GM21528 (cell line): ENCODE measurements around the gene EPB41L1.

Experiments used
- ATAC-seq: cut with Tn5 transposase; IDR thresholded peaks from one replicate; pipeline ENCODE4 v1.9.1; 2021; ENCODE audit warnings: mild to moderate bottlenecking, moderate library complexity; ENCODE audit not compliant: unreplicated experiment, low FRiP score

EPB41L1 gene

GRCh38 chr20:36154700-36155628, at the start of gene EPB41L1:
TSS of gene EPB41L1 (plus strand) at chr20:36154740. CDS start at chr20:36173778, 19,038 bp downstream.
- ATAC-seq = no peak

GRCh38 chr20:36104856-36105255, 49.7 kb upstream of the EPB41L1 start:
- no peak for ATAC-seq

GRCh38 chr20:36105711-36106226, 48.8 kb upstream of the EPB41L1 start:
- ATAC-seq = no peak

GRCh38 chr20:36106606-36107005, 47.9 kb upstream of the EPB41L1 start:
- ATAC-seq = no peak

- ATAC-seq = no peak
Observed at GRCh38 chr20:36107881-36108280, 46.7 kb upstream of the EPB41L1 start.

- no peak for ATAC-seq
Observed at GRCh38 chr20:36109251-36109947, 45.1 kb upstream of the EPB41L1 start.

- ATAC-seq = no peak
Observed at GRCh38 chr20:36110994-36111393, 43.5 kb upstream of the EPB41L1 start.

- ATAC-seq = no peak
Observed at GRCh38 chr20:36112112-36112511, 42.4 kb upstream of the EPB41L1 start.

GRCh38 chr20:36113036-36113435, 41.5 kb upstream of the EPB41L1 start:
- no peak for ATAC-seq

GRCh38 chr20:36113566-36114250, 40.8 kb upstream of the EPB41L1 start:
- ATAC-seq = no peak

- no peak for ATAC-seq
Observed at GRCh38 chr20:36114707-36115106, 39.8 kb upstream of the EPB41L1 start.

GRCh38 chr20:36115925-36116324, 38.6 kb upstream of the EPB41L1 start:
- ATAC-seq = no peak

GRCh38 chr20:36116807-36117441, 37.6 kb upstream of the EPB41L1 start:
- no peak for ATAC-seq

GRCh38 chr20:36117638-36118037, 36.9 kb upstream of the EPB41L1 start:
- no peak for ATAC-seq

GRCh38 chr20:36118371-36118770, 36.2 kb upstream of the EPB41L1 start:
- no peak for ATAC-seq

- ATAC-seq = no peak
Observed at GRCh38 chr20:36119537-36119936, 35.0 kb upstream of the EPB41L1 start.

GRCh38 chr20:36120241-36120640, 34.3 kb upstream of the EPB41L1 start:
- ATAC-seq = no peak

- no peak for ATAC-seq
Observed at GRCh38 chr20:36120991-36121390, 33.5 kb upstream of the EPB41L1 start.

- ATAC-seq = no peak
Observed at GRCh38 chr20:36121981-36122930, 32.3 kb upstream of the EPB41L1 start.
